ENCODE data around the gene CPZ.

GRCh38 chr4:8555716-8556115 lies 36.8 kb upstream of the CPZ start:
- TF ChIP-seq CTCF (IDR thresholded peaks at IDR 0.05) (no peak), POLR2AphosphoS5 (IDR thresholded peaks at IDR 0.05) (no peak)

Measured in suprapubic skin (tissue), 3 donors.